ENCODE measurements around the gene SV2A. TPM values are rescaled to one million over a fixed set of nuclear protein-coding genes. Genes with fewer than 3 reads are reported as not detected.
A peak's percentile ranks its signal among the peaks of the same experiment; 100 is the strongest.

Gene SV2A
- total RNA-seq, 1 donor: 23.2 TPM

DNA sequence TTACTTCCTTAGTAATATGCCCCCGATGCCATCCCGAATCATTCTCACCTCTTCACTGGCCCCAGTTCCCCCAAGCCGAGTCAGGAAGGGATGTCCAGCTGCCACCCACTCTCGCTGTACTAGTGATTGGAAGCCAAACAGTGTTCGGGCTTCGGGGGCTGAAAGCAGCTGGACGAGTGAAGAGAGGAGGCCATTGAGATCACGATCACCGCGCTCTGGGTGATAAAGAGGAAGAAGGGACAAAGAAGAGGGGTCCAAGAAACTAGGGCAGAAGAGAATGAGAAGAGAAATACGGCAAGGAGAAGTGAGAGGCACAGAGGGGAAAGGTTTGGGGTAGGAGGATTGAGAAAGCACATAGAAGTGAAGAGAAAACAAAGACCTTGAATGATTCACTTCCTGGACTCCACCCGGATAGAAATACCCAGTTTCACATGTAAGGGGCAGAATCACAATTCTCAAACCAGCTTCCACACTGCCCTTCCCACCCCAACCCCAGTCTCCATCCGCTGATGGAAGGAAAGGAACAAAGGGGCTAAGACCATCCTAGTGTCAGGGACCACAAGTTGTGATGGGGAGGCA is 13.7 kb upstream of the SV2A start:
- Histone ChIP-seq H3K27me3 (ENCODE audit: insufficient read depth, low read length) (no peaks in the 10 kb centered on the region), H2AFZ (ENCODE audit: low read length) (no peak overlapping the region), H3K4me2 (ENCODE audit: insufficient read depth, low read length) (no peak overlapping the region), H3K36me3 (ENCODE audit: insufficient read depth, low read length) (peaks cover 30% of the 10 kb centered on the region), H4K20me1 (ENCODE audit: insufficient read depth, low read length) (peaks cover 12% of the 10 kb centered on the region), H3K27ac (ENCODE audit: low read depth, low read length) (no peak overlapping the region), H3K4me3 (ENCODE audit: insufficient read depth, low read length) (no peak overlapping the region), H3K4me1 (ENCODE audit: insufficient read depth, low read length) (peaks cover 21% of the 10 kb centered on the region), H3K9me3 (ENCODE audit: low read depth, low read length) (no peaks in the 10 kb centered on the region), H3K79me2 (ENCODE audit: insufficient read depth, low read length) (peaks cover 20% of the 10 kb centered on the region)
- DNase-seq (ENCODE audit: insufficient read length, low spot score, missing footprints): no peak
- TF ChIP-seq, protein P1, sequence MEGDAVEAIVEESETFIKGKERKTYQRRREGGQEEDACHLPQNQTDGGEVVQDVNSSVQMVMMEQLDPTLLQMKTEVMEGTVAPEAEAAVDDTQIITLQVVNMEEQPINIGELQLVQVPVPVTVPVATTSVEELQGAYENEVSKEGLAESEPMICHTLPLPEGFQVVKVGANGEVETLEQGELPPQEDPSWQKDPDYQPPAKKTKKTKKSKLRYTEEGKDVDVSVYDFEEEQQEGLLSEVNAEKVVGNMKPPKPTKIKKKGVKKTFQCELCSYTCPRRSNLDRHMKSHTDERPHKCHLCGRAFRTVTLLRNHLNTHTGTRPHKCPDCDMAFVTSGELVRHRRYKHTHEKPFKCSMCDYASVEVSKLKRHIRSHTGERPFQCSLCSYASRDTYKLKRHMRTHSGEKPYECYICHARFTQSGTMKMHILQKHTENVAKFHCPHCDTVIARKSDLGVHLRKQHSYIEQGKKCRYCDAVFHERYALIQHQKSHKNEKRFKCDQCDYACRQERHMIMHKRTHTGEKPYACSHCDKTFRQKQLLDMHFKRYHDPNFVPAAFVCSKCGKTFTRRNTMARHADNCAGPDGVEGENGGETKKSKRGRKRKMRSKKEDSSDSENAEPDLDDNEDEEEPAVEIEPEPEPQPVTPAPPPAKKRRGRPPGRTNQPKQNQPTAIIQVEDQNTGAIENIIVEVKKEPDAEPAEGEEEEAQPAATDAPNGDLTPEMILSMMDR (IDR thresholded peaks at IDR 0.05; ENCODE audit: extremely low read depth, low read depth, low read length): no peak

DNA sequence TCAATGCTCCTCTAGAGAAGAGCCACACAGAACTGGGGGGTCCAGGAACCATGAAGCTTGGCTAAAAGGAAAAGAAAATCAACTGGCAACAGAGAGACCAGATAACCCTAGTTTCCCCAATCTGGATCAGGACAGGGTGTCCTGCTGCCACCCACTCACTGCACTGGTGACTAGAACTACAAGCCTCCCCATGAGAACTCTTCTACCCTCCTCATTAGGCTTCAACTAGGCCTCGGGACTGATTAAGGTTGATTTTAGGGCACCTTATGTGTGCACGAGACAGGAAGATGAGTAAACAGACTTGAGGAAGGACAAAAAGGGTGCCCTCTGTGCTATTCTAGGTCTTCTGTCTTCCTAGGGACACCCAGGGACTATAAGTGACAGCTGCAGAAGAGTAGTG is 12.2 kb upstream of the SV2A start:
- Histone ChIP-seq H3K27ac (ENCODE audit: low read depth, low read length) (no peak overlapping the region), H3K4me2 (ENCODE audit: insufficient read depth, low read length) (no peak overlapping the region), H3K4me3 (ENCODE audit: insufficient read depth, low read length) (no peak overlapping the region), H3K4me1 (ENCODE audit: insufficient read depth, low read length) (peaks cover 18% of the 10 kb centered on the region), H2AFZ (ENCODE audit: low read length) (no peak overlapping the region), H4K20me1 (ENCODE audit: insufficient read depth, low read length) (peaks cover 26% of the 10 kb centered on the region), H3K9me3 (ENCODE audit: low read depth, low read length) (no peaks in the 10 kb centered on the region), H3K36me3 (ENCODE audit: insufficient read depth, low read length) (peaks cover 44% of the 10 kb centered on the region), H3K27me3 (ENCODE audit: insufficient read depth, low read length) (no peaks in the 10 kb centered on the region), H3K79me2 (ENCODE audit: insufficient read depth, low read length) (peaks cover 28% of the 10 kb centered on the region)
- TF ChIP-seq, protein P1 (IDR thresholded peaks at IDR 0.05; ENCODE audit: extremely low read depth, low read depth, low read length): no peak
- DNase-seq (ENCODE audit: insufficient read length, low spot score, missing footprints): no peak

DNA sequence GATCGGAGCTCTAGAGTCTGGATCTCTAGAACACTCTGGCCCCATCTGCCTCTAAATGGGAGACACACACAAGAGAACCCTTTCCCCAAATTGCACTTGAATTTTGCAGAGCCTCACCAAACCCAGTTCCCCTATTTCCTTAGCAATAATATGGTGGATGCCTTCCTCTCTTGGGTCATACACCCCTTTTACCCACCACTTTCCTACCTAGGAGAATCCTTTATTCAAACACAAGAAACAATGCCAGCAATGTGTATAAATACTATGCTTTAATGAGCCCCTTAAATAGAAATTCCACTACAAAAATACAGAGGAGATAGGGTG is 10.7 kb upstream of the SV2A start:
- peaks cover 18% of the 10 kb centered on the region for H3K4me1 ChIP-seq (ENCODE audit: insufficient read depth, low read length)
- peak overlapping the region; percentile 92 for H3K4me2 ChIP-seq (ENCODE audit: insufficient read depth, low read length)
- H3K4me3 ChIP-seq (ENCODE audit: insufficient read depth, low read length): peak overlapping the region; percentile 91
- H3K36me3 ChIP-seq (ENCODE audit: insufficient read depth, low read length): peaks cover 55% of the 10 kb centered on the region
- H2AFZ ChIP-seq (ENCODE audit: low read length): peak overlapping the region; percentile 72
- H3K27me3 ChIP-seq (ENCODE audit: insufficient read depth, low read length): no peaks in the 10 kb centered on the region
- H4K20me1 ChIP-seq (ENCODE audit: insufficient read depth, low read length): peaks cover 30% of the 10 kb centered on the region
- peaks cover 34% of the 10 kb centered on the region for H3K79me2 ChIP-seq (ENCODE audit: insufficient read depth, low read length)
- no peaks in the 10 kb centered on the region for H3K9me3 ChIP-seq (ENCODE audit: low read depth, low read length)
- TF ChIP-seq, protein P1 (IDR thresholded peaks at IDR 0.05; ENCODE audit: extremely low read depth, low read depth, low read length): no peak
- no peak for DNase-seq (ENCODE audit: insufficient read length, low spot score, missing footprints)
- H3K27ac ChIP-seq (ENCODE audit: low read depth, low read length): peak overlapping the region; percentile 82

DNA sequence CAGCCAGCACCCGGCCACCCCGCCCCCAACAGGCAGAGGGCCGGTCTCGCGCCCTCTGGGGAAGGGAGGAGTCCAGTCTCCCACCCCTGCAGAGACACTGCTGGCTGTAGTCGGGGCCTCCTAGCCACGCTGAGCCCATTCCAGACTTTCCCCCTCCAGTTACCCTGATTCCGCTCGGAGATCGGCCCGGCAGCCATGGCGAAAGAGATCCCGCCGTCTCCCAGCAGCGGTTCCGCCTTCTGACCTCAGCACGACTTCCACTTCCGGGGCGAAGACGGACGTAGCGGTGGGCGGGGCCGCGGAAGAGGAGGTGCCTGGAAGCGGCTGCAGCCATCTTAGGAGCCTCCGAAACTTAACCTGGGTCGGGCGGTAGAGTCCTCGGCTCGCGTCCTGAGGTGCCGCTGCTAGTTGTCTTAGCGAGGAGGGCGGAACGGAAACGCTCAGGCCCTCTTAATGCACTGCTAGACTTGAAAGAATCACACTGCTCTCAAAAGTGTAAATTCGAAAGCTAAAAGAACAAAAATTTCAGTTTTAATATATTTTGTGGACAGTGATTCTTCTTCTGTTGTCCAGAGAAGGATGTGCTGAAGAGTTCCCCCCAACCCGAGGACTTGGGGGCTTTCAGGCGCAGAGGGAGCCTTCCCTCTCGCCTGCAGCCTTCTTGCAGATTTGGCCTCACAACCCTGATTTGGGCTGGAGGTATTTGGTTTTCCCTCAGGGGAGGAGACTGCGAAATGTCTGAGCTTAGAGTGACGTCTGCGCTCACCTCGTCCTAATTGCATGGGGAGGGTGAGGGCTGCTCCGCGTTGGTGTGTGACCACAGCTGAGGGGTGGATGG is 10.1 kb upstream of the SV2A start, which contains the start of gene SF3B4:
Gene SF3B4 (minus strand): TSS at position 241 of the 838 bp plus-strand sequence. CDS start 44 bp downstream, at position 197.
- H3K9me3 ChIP-seq (ENCODE audit: low read depth, low read length): no peaks in the 10 kb centered on the region
- H3K27ac ChIP-seq (ENCODE audit: low read depth, low read length): peak within 1 kb of the TSS; percentile 82
- H3K4me1 ChIP-seq (ENCODE audit: insufficient read depth, low read length): peaks cover 18% of the 10 kb centered on the region
- H3K4me2 ChIP-seq (ENCODE audit: insufficient read depth, low read length): peak within 1 kb of the TSS; percentile 92
- peak within 1 kb of the TSS; percentile 91 for H3K4me3 ChIP-seq (ENCODE audit: insufficient read depth, low read length)
- H2AFZ ChIP-seq (ENCODE audit: low read length): peak within 1 kb of the TSS; percentile 91
- H3K79me2 ChIP-seq (ENCODE audit: insufficient read depth, low read length): peaks cover 34% of the 10 kb centered on the region
- peak; percentile 94 for DNase-seq (ENCODE audit: insufficient read length, low spot score, missing footprints)
- peaks cover 58% of the 10 kb centered on the region for H3K36me3 ChIP-seq (ENCODE audit: insufficient read depth, low read length)
- H3K27me3 ChIP-seq (ENCODE audit: insufficient read depth, low read length): no peaks in the 10 kb centered on the region
- peaks cover 30% of the 10 kb centered on the region for H4K20me1 ChIP-seq (ENCODE audit: insufficient read depth, low read length)
- TF ChIP-seq, protein P1 (IDR thresholded peaks at IDR 0.05; ENCODE audit: extremely low read depth, low read depth, low read length): no peak

All from osteoblast (primary cell).